ENCODE results near the gene HINT2.

DNA sequence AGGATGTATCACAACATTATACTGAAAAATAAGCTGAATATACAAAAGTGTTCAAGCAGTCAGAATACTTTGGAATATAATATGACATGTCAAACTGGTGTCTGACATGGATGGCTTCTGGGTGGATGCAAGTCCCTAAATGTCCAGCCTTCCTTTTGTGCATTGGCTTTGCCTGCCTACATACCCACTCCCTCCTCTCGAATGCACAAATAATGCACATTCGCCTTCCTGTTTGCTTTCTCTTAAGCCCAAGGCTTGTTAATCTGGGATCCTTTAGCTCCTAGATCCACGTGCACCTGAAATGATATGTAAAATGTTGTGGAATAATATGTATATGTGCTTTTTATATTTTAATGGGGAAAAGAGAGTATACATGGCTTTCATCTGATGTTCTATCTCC lies 36.3 kb downstream of the HINT2 start:
- TF ChIP-seq, protein P1, sequence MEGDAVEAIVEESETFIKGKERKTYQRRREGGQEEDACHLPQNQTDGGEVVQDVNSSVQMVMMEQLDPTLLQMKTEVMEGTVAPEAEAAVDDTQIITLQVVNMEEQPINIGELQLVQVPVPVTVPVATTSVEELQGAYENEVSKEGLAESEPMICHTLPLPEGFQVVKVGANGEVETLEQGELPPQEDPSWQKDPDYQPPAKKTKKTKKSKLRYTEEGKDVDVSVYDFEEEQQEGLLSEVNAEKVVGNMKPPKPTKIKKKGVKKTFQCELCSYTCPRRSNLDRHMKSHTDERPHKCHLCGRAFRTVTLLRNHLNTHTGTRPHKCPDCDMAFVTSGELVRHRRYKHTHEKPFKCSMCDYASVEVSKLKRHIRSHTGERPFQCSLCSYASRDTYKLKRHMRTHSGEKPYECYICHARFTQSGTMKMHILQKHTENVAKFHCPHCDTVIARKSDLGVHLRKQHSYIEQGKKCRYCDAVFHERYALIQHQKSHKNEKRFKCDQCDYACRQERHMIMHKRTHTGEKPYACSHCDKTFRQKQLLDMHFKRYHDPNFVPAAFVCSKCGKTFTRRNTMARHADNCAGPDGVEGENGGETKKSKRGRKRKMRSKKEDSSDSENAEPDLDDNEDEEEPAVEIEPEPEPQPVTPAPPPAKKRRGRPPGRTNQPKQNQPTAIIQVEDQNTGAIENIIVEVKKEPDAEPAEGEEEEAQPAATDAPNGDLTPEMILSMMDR (IDR thresholded peaks at IDR 0.05): no peak
- TF ChIP-seq POLR2AphosphoS5 (IDR thresholded peaks at IDR 0.05): no peak
- no peak for TF ChIP-seq POLR2A (IDR thresholded peaks at IDR 0.05)
